ENCODE results near the gene ING5.

Gene ING5

GRCh38 chr2:241777686-241778627 lies 76.1 kb downstream of the ING5 start:
- DNase-seq, result no peak

All from NCI-H510A (cell line).